ENCODE results near the gene WDR18.

GRCh38 chr19:958967-959855 is 24.9 kb upstream of the WDR18 start:
- TF ChIP-seq CTCF (conservative IDR thresholded peaks at IDR 0.05; ENCODE audit: low read depth, low read length) (no peak), SMC3 (IDR thresholded peaks at IDR 0.05; ENCODE audit: low read depth, low read length) (no peak), POLR2A (IDR thresholded peaks at IDR 0.05; ENCODE audit: low read depth, low read length) (no peak), ELK1 (IDR thresholded peaks at IDR 0.05; ENCODE audit: borderline replicate concordance, low read depth, low read length) (no peak), RFX5 (IDR thresholded peaks at IDR 0.05; ENCODE audit: low read depth, low read length) (no peak), MXI1 (IDR thresholded peaks at IDR 0.05; ENCODE audit: borderline replicate concordance, low read depth, low read length) (no peak), USF2 (IDR thresholded peaks at IDR 0.05; ENCODE audit: low read depth, low read length) (no peak), RAD21 (IDR thresholded peaks at IDR 0.05; ENCODE audit: low read length) (no peak), CEBPB (IDR thresholded peaks at IDR 0.05; ENCODE audit: low read depth, low read length) (peak; percentile 55), FOS (IDR thresholded peaks at IDR 0.05; ENCODE audit: low read depth, low read length) (peak; percentile 44; the same call in 1 of the 2 replicates), MAFK (IDR thresholded peaks at IDR 0.05; ENCODE audit: low read depth, low read length) (no peak), BHLHE40 (IDR thresholded peaks at IDR 0.05; ENCODE audit: low read depth, low read length) (peak; percentile 87)
